HCT116 (cell line): ENCODE results near the gene LHX8. TPM values are rescaled to one million over a fixed set of nuclear protein-coding genes. Genes with fewer than 3 reads are reported as not detected.

Source experiments
- ATAC-seq: fragments of 200-7000 bp; cut with Tn5 transposase; 2 replicates; pipeline ENCODE4 v1.9.1; 2020; ENCODE audit warnings: mild to moderate bottlenecking, moderate library complexity
- BruUV-seq: library from RNA; stranded (reverse); fragments of 400-500 nt; replicated peaks from 2 replicates; lab custom pipeline; 2021; lab: Mats Ljungman, UMichigan
- CTCF ChIA-PET: fragments of 300-600 bp; sonication (Branson Sonifier 250); formaldehyde crosslinking; loops from one replicate; lab custom pipeline; 2021; ENCODE audit warnings: antibody characterized with exemption; lab: Charles Lee
- POLR2A ChIA-PET: fragments of 300-600, 350-600 bp; sonication (Branson Sonifier 250); formaldehyde crosslinking; loops from one replicate; lab custom pipeline; 2021; ENCODE audit warnings: antibody characterized with exemption; lab: Charles Lee
- RAD21 ChIA-PET, 2 experiments: fragments of 300-600 bp; sonication (Branson Sonifier 250); formaldehyde crosslinking; loops; one replicate each; lab custom pipeline; 2023; ENCODE audit warnings: low total read pairs in 2 of 2; ENCODE audit not compliant: uncharacterized antibody in 2 of 2, unreplicated experiment in 2 of 2, low non-redundant PET in 1 of 2; lab: Charles Lee
- DNase-seq: peaks from one replicate; pipeline ENCODE4 v3.0.0-alpha.2; 2010; ENCODE audit warnings: low read depth, low spot score
- H2AFZ ChIP-seq: fragments of 200-600 bp; shearing (Covaris generic), sonication (generic); 2 replicates; pipeline ENCODE4 v1.6.1; 2017; ENCODE audit warnings: low read depth, mixed run types, mixed read lengths, antibody characterized with exemption, low read length; ENCODE audit not compliant: poor library complexity, severe bottlenecking
- H3K27ac ChIP-seq: 2 replicates; pipeline ENCODE4 v1.5.1; 2012; ENCODE audit warnings: low read depth, low read length
- H3K27me3 ChIP-seq: fragments of 200-600 bp; sonication (generic); 2 replicates; pipeline ENCODE4 v1.6.1; 2016; ENCODE audit warnings: mixed run types, low read length, mixed read lengths; ENCODE audit not compliant: insufficient read depth
- H3K36me3 ChIP-seq, 2 experiments: fragments of 200-500 bp in 1 of 2; fragments of 200-600 bp in 1 of 2; sonication (Bioruptor generic) in 1 of 2; sonication (generic) in 1 of 2; 2 replicates each; pipeline versions ENCODE4 v1.5.1 to v1.6.1; 2014 to 2016; ENCODE audit warnings: low read length in 2 of 2, inconsistent platforms in 1 of 2, mixed read lengths in 1 of 2, mixed run types in 1 of 2; ENCODE audit not compliant: insufficient read depth in 2 of 2, control insufficient read depth in 1 of 2
- H3K4me1 ChIP-seq, 2 experiments: fragments of 200-600 bp in 1 of 2; sonication (generic) in 1 of 2; 2 replicates each; pipeline versions ENCODE4 v1.5.1 to v1.6.1; 2012 to 2017; ENCODE audit warnings: low read length in 2 of 2, inconsistent platforms in 1 of 2, mild to moderate bottlenecking in 1 of 2, mixed read lengths in 1 of 2, mixed run types in 1 of 2, moderate library complexity in 1 of 2; ENCODE audit not compliant: insufficient read depth in 2 of 2, control insufficient read depth in 1 of 2
- H3K4me2 ChIP-seq: fragments of 200-600 bp; sonication (generic); 2 replicates; pipeline ENCODE4 v1.6.1; 2017; ENCODE audit warnings: mixed run types, low read length, mixed read lengths
- H3K4me3 ChIP-seq, 2 experiments: fragments of 200-600 bp in 1 of 2; sonication (generic) in 1 of 2; replicated peaks in 1 of 2; 2 replicates each; pipeline ENCODE4 v1.5.1; 2011 to 2016; ENCODE audit warnings: low read length in 2 of 2, control low read depth in 1 of 2, low read depth in 1 of 2, mild to moderate bottlenecking in 1 of 2, mixed read lengths in 1 of 2, mixed run types in 1 of 2
- H3K79me2 ChIP-seq: fragments of 200-600 bp; sonication (generic); 2 replicates; pipeline ENCODE4 v1.6.1; 2017; ENCODE audit warnings: mild to moderate bottlenecking, mixed run types, low read length, moderate library complexity, mixed read lengths; ENCODE audit not compliant: insufficient read depth
- H3K9ac ChIP-seq: fragments of 200-600 bp; sonication (generic); 2 replicates; pipeline ENCODE4 v1.6.1; 2016; ENCODE audit warnings: low read length, mixed read lengths
- H3K9me2 ChIP-seq: fragments of 200-600 bp; sonication (generic), shearing (Covaris generic); 2 replicates; pipeline ENCODE4 v1.6.1; 2017; ENCODE audit warnings: mixed run types, mild to moderate bottlenecking, moderate library complexity; ENCODE audit not compliant: insufficient read depth
- H3K9me3 ChIP-seq, 2 experiments: fragments of 200-500 bp in 1 of 2; fragments of 200-600 bp in 1 of 2; sonication (Bioruptor generic) in 1 of 2; sonication (generic) in 1 of 2; 2 replicates each; pipeline ENCODE4 v1.6.1; 2014 to 2017; ENCODE audit warnings: low read length in 2 of 2, mixed read lengths in 2 of 2, inconsistent platforms in 1 of 2, low read depth in 1 of 2, mild to moderate bottlenecking in 1 of 2, mixed run types in 1 of 2, moderate library complexity in 1 of 2; ENCODE audit not compliant: control insufficient read depth in 1 of 2, insufficient read depth in 1 of 2
- H4K20me1 ChIP-seq: fragments of 200-600 bp; sonication (generic), shearing (Covaris generic); 2 replicates; pipeline ENCODE4 v1.6.1; 2017; ENCODE audit warnings: mixed run types, mild to moderate bottlenecking, moderate library complexity; ENCODE audit not compliant: insufficient read depth
- CEBPB ChIP-seq: IDR thresholded peaks from 2 replicates; pipeline ENCODE4 v1.6.1; 2012; ENCODE audit warnings: low read depth
- CTCF ChIP-seq, 3 experiments: fragments of 200-600 bp in 1 of 3; sonication (generic) in 1 of 3; IDR thresholded peaks in 2 of 3; conservative IDR thresholded peaks in 1 of 3; 2 replicates each; pipeline ENCODE4 v1.5.1; 2012 to 2017; ENCODE audit warnings: low read depth in 2 of 3, low read length in 2 of 3, antibody characterized with exemption in 1 of 3, borderline replicate concordance in 1 of 3, control low read depth in 1 of 3, mild to moderate bottlenecking in 1 of 3, mixed read lengths in 1 of 3, mixed run types in 1 of 3, moderate library complexity in 1 of 3; ENCODE audit not compliant: insufficient read depth in 1 of 3
- ELF1 ChIP-seq: IDR thresholded peaks from 2 replicates; pipeline ENCODE4 v1.6.1; 2012; ENCODE audit warnings: low read depth, borderline replicate concordance
- EZH2phosphoT487 ChIP-seq: fragments of 200-600 bp; IDR thresholded peaks from 2 replicates; pipeline ENCODE4 v1.6.1; 2018; ENCODE audit warnings: antibody characterized with exemption, borderline replicate concordance
- POLR2A ChIP-seq: IDR thresholded peaks from 2 replicates; pipeline ENCODE4 v1.7.0; 2011; ENCODE audit warnings: borderline replicate concordance; ENCODE audit not compliant: insufficient read depth, insufficient read length; ENCODE audit errors: extremely low read depth
- REST ChIP-seq: IDR thresholded peaks from 2 replicates; pipeline ENCODE4 v1.6.1; 2012; ENCODE audit warnings: low read depth
- SP1 ChIP-seq: IDR thresholded peaks from 2 replicates; pipeline ENCODE4 v1.6.1; 2012; ENCODE audit warnings: low read depth
- YY1 ChIP-seq: IDR thresholded peaks from 2 replicates; pipeline ENCODE4 v1.6.1; 2011; ENCODE audit warnings: low read length, low read depth, moderate library complexity, mild to moderate bottlenecking; ENCODE audit not compliant: insufficient replicate concordance; ENCODE audit errors: extremely low read depth
- ZFX ChIP-seq: fragments of 450-650 bp; IDR thresholded peaks from 2 replicates; pipeline ENCODE4 v1.6.1; 2017
- ZNF274 ChIP-seq: fragments of 200-500 bp; sonication (Bioruptor generic); IDR thresholded peaks from 2 replicates; pipeline ENCODE4 v1.6.1; 2014; ENCODE audit warnings: mild to moderate bottlenecking, low read depth, low read length, inconsistent platforms
- intact Hi-C: fragments of 100-400 bp; cut with micrococcal nuclease; formaldehyde crosslinking; loops from 2 replicates; pipeline ENCODE4 v1.10.0; 2022
- total RNA-seq: library from RNA; stranded (reverse); gene quantifications from one replicate; pipeline ENCODE4 v1.2.1, GENCODE V29; 2021; ENCODE audit not compliant: unreplicated experiment
- TF ChIP-seq, protein P1 (sequence below): IDR thresholded peaks from 2 replicates; pipeline ENCODE4 v1.6.1; 2012

LHX8 gene
- total RNA-seq, 1 experiment from 2014 or later = not detected

GRCh38 chr1:75198163-75198562 lies 64.0 kb downstream of the LHX8 start:
- ChIA-PET CTCF (no interaction called here), RAD21 (no interaction called here), POLR2A (no interaction called here)
- Histone ChIP-seq H4K20me1 (no peaks in the 10 kb centered on the region; the same call in 1 of the 2 replicates), H3K4me2 (no peak overlapping the region), H3K9ac (no peak overlapping the region), H3K4me3 (no peak overlapping the region), H3K9me3 (no peaks in the 10 kb centered on the region), H3K79me2 (no peaks in the 10 kb centered on the region), H2AFZ (no peak overlapping the region), H3K27me3 (peaks cover 61% of the 10 kb centered on the region), H3K27ac (no peak overlapping the region), H3K36me3 (no peaks in the 10 kb centered on the region), H3K4me1 (no peaks in the 10 kb centered on the region), H3K9me2 (no peaks in the 10 kb centered on the region)
- DNase-seq = no peak
- BruUV-seq = no TSS peak
- intact Hi-C loops = no loop called here
- no peak for ATAC-seq
- TF ChIP-seq CTCF (IDR thresholded peaks at IDR 0.05 in 2 of 3, conservative IDR thresholded peaks at IDR 0.05 in 1 of 3; ENCODE audit: borderline replicate concordance in 1 of 3, insufficient read depth in 1 of 3, low read depth in 2 of 3, low read length in 2 of 3) (no peak), POLR2A (no peak)

GRCh38 chr1:75198761-75199160 lies 64.6 kb downstream of the LHX8 start:
- no peaks in the 10 kb centered on the region for H3K9me2 ChIP-seq
- H3K4me3 ChIP-seq = no peak overlapping the region
- POLR2A ChIA-PET = no interaction called here
- BruUV-seq = no TSS peak
- H4K20me1 ChIP-seq = no peaks in the 10 kb centered on the region; the same call in 1 of the 2 replicates
- H3K27ac ChIP-seq = no peak overlapping the region
- intact Hi-C loops = no loop called here
- RAD21 ChIA-PET = no interaction called here
- H3K9me3 ChIP-seq = no peaks in the 10 kb centered on the region
- no peaks in the 10 kb centered on the region for H3K79me2 ChIP-seq
- no peaks in the 10 kb centered on the region for H3K4me1 ChIP-seq
- no peaks in the 10 kb centered on the region for H3K36me3 ChIP-seq
- H3K4me2 ChIP-seq = no peak overlapping the region
- peaks cover 55% of the 10 kb centered on the region for H3K27me3 ChIP-seq
- DNase-seq = no peak
- TF ChIP-seq EZH2phosphoT487 (no peak), SP1 (no peak), REST (no peak), CEBPB (no peak), YY1 (no peak), CTCF (IDR thresholded peaks at IDR 0.05 in 2 of 3, conservative IDR thresholded peaks at IDR 0.05 in 1 of 3; ENCODE audit: borderline replicate concordance in 1 of 3, insufficient read depth in 1 of 3, low read depth in 2 of 3, low read length in 2 of 3) (no peak), POLR2A (no peak), ELF1 (no peak), ZFX (no peak), ZNF274 (no peak)
- TF ChIP-seq, protein P1, sequence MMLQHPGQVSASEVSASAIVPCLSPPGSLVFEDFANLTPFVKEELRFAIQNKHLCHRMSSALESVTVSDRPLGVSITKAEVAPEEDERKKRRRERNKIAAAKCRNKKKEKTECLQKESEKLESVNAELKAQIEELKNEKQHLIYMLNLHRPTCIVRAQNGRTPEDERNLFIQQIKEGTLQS = no peak
- ATAC-seq = no peak
- H2AFZ ChIP-seq = no peak overlapping the region
- CTCF ChIA-PET = no interaction called here
- no peak overlapping the region for H3K9ac ChIP-seq
